Activated CD8-positive, alpha-beta memory T cell treated with anti-CD3 and anti-CD28 coated beads, Interleukin-2, amount 50 U/mL, for 48 hours (primary cell): ENCODE data around the gene FASN.
"Not testable (repeated sequence)": the region's sequence is repeated elsewhere in the genome, so short reads cannot be mapped to it uniquely, and the experiment has no call there.

ENCODE experiments used
- DNase-seq: peaks from one replicate; pipeline ENCODE4 v3.0.0-alpha.2; 2020

Gene FASN

DNA sequence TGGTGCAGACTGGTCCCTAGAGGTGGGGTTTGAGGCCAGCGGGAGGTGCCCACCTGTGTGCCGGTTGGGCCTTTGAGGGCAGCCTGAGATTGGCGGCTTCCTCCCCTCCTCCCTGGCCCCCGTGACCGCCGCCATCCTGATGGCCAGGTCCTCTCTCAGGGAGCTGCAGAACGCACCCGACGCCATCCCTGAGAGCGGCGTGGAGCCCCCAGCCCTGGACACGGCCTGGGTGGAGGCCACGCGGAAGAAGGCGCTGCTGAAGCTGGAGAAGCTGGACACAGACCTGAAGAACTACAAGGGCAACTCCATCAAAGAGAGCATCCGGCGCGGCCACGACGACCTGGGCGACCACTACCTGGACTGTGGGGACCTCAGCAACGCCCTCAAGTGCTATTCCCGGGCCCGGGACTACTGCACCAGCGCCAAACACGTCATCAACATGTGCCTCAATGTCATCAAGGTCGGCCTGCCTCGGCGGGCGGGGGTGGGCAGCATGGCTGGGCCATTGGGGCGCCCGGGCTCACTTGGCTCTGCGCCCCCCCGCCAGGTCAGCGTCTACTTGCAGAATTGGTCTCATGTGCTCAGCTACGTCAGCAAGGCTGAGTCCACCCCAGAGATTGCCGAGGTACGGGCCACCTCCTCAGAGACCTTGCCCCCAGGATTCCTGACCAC is 43.5 kb downstream of the FASN start:
- no peak for DNase-seq

DNA sequence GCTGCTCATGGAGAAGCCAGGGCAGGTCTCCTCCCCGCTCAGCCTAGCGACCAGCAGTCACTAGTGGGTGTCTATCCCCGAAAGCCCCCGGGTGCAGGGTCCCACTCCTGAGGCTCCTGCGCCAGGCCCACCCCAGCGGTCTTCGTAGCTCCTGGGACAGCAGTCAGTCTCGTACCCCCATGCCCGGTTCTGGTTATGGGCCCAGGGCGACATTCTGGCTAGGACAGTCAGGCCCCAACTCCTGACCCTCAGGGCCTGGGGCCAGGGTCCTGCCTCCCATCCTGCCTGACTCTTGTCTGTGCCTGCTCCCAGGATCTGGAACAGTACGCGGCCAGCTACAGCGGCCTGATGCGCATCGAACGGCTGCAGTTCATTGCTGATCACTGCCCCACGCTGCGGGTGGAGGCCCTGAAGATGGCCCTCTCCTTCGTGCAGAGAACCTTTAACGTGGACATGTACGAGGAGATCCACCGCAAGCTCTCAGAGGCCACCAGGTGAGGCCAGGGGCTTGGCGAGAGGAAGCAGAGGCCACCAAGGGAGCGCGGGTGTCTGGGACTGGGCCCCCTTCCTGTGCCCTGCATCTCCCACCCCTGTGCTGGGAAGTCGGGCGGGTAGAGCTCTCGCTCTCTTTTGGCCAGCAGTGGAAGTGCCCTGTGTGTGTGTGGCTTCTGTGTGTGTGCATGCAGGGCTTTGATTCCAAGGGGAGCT is 44.3 kb downstream of the FASN start:
- no peak for DNase-seq

DNA sequence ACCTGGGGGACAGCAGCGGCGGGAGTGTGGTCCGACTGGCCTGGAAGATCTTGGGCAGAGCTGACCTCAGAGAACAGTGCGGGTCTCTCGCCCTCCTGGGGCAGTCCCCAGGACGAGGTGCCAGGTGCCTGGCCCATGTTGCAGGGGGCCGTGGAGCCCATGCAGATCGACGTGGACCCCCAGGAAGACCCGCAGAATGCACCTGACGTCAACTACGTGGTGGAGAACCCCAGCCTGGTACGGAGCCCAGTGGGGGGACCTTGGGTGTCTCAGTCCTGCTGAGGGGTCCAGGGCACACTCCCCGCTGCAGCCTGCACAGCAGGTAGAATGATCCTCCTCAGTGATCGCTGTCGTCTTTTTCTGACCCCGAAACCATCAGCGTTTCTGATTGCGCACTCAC is 44.9 kb downstream of the FASN start:
- no peak for DNase-seq

DNA sequence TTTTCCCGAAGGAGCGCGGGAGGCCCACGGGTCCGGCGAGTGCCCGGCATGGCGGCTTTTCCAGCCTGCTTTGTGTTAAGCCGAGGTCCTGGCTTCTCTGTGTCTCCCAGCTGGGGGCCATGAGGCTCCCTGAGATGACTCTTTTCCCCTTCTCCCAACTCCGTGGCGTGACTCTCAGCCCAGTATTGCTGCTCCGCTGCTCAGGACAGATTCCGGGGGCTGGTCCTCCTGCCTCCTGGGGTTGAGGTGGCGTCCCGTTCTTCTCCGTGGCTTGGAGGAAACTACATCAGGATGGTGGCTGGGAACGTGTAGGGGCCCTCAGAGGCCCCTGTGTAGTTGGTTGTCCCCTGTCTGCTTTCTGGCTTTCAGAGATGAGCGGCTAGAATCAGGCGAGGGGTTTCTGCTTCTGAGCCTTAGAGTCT is 45.4 kb downstream of the FASN start:
- no peak for DNase-seq

DNA sequence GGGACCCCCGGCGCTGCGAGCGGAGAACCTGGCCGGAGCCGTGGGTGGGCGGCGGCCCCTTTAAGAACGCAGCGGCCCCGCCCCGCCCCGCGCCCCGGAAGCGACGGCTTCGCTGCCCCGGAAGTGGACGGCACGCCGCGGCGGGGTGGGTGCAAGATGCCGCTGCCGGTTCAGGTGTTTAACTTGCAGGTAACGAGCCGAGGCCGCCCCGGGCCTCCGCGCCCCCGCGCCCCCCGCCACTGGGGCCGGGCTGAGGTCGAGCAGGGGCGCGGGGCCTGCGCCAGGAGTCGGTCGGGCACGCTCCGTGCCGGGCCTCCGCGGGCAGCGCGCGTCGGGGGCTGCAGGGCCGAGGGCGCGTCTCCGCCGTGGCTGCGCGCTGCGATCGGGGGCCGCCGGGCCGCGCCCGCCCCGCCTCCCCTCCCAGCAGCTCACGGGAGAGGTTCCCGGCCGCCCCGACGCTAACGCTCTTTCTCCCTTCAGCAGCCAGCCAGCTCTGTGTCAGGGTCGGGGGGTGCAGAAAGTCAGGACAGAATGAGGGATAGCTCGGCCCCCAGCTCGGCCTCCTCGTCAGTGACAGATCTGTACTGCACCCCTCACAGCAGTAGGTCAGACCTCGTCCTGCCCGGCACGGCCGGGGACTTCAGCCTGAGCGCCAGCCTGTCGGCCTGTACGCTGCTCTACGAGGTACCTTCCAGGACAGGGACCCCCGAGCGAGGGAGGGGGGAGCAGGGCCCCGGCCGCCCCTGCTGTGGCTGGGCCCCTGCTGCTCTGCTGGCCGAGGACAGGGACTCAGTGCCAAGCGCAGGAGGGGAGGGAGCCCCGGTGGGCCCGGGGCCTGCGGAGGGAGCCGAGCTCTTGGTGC is 46.0 kb downstream of the FASN start, which contains the start of the genes GPS1 and RFNG:
Gene GPS1 (plus strand): TSS at position 123 of the 862 bp plus-strand sequence. CDS start 34 bp downstream, at position 157.
Gene RFNG (minus strand): TSS at position 36 of the 862 bp plus-strand sequence. CDS start 45 bp downstream, outside the sequence.
- peak; percentile 93 for DNase-seq

DNA sequence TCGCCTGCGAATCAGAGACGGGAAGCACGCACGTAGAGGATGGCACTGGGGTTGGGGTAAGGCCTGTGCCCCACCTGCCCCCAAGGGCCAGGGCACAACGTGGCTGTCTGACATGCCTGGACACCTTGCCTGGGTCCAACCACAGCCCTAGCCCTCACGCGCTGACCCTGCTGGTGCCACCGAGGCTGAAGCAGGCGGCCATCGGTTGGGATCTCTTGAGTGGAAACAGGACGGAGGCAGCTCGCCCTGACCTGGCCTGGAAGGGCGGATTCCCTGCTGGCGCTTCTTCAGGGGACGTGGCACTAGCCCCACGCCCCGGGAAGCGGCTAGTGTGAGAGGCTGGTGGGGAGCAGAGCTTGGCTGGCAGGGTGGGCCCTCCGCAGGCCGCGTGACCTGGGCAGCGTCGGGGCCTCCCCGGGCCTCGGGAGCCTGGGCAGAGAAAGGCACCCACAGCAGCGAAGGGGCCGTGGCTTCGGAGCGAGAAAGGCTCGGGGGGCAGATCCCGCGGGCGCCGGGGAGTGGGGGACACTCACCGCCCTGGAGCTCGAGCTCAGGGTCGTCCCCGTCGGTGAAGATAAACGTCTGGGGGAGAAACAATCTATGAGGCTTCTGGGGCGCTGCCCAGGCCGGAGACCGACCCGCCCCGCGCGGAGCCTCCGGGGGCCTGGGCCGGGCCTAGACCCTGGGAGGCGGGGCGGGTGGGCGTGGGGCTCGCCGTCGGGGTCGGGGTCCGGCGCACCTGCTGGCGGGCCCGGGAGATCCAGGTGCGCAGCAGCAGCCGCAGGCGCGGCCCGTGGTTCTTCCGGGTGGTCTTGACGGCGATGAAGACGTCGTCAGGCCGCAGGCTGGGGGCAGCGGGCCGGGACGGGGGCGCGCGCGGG is 47.0 kb downstream of the FASN start:
- no peak for DNase-seq

DNA sequence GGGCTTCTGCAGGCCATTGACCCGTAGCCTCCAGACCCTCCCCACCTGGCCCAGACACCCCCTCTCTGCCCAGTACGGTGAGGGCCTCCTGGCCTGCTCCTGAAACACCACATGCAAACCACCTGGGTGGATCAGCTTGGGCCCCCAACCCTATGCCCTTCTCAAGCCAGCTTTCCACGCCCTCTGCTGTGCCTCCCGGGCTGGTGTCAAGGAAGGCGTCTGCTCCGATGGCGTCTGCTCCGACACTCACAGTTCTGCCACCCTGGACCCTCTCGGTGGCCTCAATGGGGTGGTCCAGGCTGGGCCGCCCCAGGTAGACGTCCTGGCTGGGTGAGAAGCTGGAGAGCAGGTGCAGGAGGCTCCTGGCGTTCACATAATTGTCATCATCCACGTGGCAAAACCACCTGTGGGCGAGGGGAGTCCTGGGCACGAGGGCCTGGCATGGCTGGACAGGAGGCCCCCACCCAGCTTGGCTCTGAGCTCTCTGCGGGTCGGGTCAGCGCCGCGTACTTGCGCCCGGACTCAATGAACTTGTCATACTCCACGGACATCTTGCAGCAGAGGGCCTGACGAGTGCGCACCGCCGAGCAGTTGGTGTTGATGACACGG is 47.8 kb downstream of the FASN start:
- no peak for DNase-seq

DNA sequence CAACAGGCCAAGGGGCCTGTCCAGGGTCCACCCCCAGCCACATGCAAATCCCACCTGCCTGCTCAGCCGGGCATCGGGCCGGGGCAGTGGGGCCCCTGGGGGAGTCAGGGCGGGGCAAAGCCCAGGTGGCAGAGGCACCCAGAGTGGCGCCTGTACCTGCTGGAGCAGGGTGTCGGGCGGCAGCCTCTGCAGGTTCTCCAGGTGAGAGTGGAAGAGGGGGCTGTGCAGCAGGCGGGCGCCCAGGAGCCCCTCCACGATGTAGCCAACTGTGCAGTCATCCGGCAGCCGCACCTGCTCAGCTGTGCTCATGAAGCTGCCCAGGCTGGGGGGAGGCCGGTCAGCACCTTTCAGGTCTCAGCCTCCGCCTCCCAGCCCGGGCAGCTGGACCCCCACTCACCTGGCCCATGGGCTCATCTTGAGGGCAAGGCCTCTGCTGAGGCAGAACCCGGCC is 48.5 kb downstream of the FASN start:
- no peak for DNase-seq

DNA sequence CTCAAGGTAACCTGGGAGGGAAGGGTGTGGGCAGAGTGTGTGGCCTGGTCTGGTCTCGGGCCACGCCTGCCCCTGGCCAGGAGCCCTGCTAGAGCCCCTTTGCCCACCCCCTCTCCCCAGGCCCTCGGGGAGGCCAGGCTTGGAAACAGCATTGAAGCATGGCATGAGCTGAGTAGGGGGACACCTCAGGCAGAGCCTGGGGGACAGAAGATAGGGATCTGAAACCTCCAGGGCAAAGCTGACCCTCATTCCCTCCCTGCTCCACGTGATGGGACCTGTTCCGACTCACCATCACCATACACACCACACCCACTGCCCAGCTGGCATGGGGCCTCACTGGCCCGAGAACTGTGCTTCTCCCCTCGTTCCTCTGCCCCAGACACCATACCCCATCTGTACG is 48.9 kb downstream of the FASN start:
- no peak for DNase-seq

DNA sequence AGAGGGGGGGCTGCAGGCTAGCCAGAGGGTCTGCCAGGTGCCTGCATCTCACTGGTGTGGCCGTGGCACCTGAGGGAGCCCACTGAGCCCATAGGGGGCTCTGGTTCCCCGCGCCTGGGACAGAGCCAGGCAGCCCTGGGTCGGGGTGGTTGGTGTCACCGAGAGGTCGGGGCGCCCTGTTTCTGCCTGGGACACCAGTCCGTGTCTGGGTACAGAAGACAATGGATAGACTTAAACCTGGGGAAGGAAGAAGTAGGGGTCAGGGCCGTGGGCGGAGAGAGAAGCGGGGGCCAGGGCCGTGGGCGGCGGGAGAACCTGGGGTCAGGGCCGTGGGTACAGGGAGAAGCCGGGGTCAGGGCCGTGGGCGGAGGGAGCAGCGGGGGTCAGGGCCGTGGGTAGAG is 49.5 kb downstream of the FASN start:
- DNase-seq: no peak

DNA sequence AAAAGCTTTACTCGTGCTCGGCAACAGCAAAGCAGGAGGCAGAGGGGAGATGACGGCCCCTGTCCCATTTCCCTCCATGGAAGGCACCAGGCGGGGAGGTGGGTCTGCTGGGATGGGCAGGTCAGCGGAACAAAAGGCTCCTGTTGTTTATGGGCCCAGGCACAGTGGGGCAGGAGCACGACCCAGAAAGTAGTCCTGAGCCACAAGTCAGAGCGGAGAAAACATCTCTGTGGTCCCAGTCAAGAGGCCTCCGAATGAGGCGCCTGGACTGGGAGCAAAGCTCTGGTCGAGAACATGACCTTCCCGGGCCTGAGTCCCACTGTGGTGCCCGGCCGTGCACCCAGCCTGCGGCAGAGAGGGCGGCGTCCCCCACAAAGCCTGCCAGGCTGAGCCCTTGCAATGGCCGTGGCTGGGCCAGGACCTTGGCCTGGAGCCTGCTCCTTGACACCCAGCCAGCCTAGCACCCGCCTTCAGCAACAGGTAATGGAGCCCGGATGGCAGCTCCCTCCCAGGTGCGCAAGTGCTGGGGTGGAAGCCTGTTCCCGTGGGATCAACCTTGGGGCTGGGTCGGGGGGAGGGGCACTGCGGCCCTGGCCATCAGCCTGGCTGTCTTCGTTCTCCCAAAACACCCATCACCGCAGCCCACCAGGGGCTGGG is 50.0 kb downstream of the FASN start:
- DNase-seq: no peak

DNA sequence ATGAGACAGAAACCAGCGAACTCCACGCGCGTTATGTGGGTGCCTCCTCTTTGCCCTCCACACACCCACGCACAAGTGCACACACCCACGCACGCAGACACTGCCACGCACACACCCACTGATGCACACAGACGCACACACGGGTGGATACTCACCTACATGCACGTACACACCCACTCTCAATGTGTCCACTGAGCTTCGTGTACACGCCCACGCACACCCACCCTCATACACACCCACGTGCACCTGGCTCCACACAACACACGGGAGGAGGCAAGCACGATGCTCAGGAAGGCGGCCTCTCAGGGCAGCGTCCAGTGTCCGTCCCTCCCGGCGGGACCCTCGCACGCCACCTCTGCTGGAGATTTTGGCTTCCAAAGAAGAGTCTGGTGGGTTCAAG is 50.7 kb downstream of the FASN start:
- DNase-seq: no peak

DNA sequence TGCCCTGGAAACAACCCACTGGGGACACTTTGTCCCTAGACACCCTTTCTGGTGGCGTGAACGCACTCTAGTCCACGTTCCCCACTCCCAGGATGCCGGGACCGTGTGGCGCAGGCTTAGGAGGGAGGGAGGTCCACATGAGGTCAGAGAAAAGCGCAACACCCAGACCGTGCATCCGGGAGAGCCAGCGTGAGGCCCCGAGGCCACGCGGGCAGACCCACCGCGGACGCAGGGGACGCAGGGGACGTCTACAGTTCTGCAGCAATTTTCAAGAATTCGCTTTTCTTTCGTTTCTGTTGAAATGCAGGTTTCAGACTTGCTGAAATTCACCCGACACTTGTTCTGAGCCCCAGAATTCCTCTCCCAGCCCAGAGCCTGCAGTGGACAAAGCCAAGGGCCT is 51.1 kb downstream of the FASN start:
- DNase-seq: no peak

DNA sequence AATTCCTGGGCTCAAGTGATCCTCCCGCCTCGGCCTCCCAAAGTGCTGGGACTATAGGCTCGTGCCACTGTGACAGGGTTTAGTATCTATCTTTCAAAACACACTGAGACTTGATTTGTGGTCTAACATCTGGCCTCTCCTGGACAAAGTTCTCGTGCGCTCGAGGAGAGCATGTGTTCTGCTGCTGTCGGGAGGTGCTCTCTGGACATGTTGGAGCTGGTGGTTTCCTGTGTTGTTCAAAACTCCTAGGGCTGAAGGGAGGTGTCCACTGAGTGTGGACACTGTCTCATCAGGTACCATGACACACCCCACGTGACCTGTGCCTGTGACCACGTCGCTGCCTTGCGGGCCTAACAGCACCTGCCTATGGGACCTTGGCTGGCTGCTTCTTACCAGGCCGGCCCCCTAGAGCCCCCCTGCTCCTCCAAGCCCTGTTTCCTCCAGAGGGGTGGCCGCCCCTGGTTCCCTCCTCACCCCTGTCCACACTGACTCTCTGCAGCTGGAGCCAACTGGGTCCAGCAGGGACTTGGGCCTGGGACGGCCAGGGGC is 52.0 kb downstream of the FASN start:
- DNase-seq: no peak

DNA sequence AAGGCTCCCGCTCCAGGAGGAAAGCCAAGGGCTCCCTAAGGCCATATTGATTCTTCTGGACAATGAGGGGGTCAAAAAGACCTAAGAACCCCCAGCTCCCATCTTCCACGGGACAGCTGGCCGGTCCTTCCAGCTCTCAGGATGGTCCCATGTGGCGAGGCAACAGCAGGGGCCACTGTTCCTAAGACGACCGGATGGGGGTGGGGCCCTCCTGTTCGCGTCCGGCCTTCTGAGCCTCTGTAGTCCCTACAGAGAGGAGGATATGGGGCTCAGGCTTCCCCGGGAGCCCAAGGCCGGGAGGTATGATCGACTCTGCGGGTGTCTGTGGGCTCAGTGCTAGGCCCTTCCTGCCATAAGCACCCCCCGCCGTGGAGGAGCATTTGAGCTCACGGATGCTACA is 54.5 kb downstream of the FASN start:
- no peak for DNase-seq

DNA sequence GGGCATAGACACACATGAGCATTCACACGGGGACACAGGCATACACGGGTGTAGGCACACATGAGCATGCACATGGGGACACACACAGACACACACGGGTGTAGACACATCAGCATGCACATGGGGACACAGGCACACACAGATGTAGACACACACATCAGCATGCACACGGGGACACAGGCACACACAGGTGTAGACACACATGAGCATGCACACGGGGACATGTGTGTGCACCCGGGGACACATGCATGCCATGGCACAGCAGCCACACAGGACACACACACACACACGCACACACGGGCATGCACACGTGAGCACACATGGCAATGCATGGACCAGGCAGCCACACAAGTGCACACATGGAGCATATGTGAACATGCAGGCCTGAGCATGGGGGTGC is 55.4 kb downstream of the FASN start:
- no peak for DNase-seq

DNA sequence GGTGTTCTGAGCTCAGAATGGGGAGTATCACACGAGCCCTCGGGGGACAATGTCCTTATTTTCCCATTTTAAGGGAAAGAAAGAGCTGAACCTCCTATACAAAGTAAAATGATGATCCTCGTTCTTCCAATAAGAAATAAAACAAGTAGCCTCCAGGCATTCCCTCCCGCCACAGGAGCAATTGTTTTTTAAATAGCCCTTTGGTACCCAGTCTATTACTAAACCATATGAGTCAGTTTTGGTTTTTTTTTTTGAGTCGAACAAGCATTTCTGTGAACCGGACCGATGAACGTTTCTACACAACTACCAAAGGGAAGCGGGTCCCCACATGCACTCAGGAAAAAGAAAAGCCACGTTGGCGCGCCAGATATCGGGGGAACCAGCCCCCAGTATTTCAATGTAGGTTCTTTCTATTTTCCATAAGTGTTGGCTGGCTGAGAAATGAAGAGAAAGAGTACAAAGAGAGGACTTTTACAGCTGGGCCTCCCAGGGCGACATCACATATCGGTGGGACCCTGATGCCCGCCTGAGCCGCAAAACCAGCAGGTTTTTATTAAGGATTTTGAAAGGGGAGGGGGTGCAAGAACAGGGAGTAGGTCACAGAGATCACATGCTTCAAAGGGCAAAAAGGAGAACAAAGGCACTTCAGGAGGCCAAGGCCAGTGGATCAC is 56.8 kb downstream of the FASN start:
- no peak for DNase-seq

DNA sequence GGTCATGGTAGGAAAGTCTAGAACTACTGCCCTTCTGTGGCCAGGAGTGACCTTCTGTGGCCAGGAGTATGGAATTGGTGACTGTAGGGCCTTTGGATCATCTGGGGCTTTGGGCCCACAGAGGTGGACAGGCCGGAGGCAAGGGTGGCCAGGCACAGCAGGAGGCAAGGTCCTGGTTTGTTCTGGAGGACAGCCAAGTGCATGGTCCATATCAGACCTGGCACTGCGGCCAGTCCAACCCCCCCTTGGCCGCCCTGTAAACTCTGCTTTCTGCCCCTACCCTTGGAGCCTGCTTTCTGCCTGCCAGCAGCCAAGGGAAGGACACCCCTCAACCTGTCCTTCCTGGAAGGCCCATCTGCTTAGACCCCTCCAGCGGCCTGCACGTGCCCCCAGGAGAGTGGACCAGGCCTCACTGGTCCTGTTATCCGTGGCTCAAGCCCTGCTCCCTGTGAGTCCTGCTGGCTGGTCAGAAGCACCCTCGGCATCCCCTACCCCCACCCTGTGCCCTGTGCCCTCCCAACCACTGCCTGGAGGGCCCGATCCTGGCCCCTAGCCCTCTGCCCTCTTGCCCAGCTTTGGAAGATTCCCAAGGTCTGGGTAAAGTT is 58.2 kb downstream of the FASN start:
- no peak for DNase-seq

DNA sequence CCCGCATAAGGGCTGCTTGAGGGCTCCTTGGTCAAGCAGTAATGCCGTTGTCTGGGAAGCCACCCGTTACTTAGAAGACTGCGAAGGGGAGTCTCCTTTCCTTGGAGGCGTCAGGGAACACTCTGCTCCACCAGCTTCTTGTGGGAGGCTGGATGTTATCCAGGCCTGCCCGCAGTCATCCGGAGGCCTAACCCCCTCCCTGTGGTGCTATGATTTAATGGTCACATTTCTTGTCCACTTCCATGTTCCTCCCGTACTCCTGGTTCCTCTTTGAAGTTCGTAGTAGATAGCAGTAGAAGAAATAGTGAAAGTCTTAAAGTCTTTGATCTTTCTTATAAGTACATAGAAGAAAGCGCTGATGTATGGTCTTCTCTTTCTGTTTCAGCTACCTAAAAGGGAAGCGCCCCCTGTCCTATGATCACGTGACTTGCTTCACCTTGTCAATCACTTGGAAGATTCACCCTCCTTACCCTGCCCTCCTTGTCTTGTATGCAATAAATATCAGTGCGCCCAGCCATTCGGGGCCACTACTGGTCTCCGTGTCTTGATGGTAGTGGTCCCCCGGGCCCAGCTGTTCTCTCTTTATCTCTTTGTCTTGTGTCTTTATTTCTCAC is 59.1 kb downstream of the FASN start:
- DNase-seq: not testable (repeated sequence)

DNA sequence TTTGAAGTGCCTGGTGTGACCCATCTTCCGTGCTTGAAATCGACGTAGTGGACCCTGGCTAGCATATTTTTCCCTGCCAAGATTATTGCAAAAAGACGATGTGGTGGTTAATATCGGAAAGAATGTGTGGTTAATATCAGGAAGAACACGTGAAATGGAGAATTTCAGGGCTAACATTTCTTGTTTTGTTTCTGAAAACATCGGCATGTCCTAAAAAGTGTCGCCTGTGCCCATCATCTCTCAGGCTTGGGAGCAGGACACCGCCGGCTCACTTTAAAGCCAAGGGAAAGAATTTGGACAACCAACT is 60.2 kb downstream of the FASN start:
- DNase-seq: no peak
